K562 (cell line): ENCODE measurements around the gene SETD1B. TPM values are rescaled to one million over a fixed set of nuclear protein-coding genes. Genes with fewer than 3 reads are reported as not detected.
A peak's percentile ranks its signal among the peaks of the same experiment; 100 is the strongest.

Experiments used
- BHLHE40 ChIP-seq: IDR thresholded peaks from 2 replicates; pipeline ENCODE4 v1.6.1; 2011; ENCODE audit warnings: low read length, improper control_type of control experiment
- ERF ChIP-seq: fragments of 450-650 bp; formaldehyde crosslinking; IDR thresholded peaks from 2 replicates; pipeline ENCODE4 v1.4.0; 2020; ENCODE audit warnings: mild to moderate bottlenecking, mixed read lengths
- ESRRB ChIP-seq: fragments of 250-450 bp; sonication (Bioruptor Pico); IDR thresholded peaks from 2 replicates; pipeline ENCODE4 v1.5.0; 2020; ENCODE audit warnings: mild to moderate bottlenecking, moderate library complexity, borderline replicate concordance
- FUS ChIP-seq: fragments of 200-400 bp; formaldehyde crosslinking; optimal IDR thresholded peaks from 2 replicates; pipeline ENCODE3; 2017; ENCODE audit warnings: low read depth, low read length
- LCOR ChIP-seq: sonication (generic); formaldehyde crosslinking; IDR thresholded peaks from 2 replicates; pipeline ENCODE4 v1.8.0; 2022; ENCODE audit warnings: mild to moderate bottlenecking, missing genetic modification reagents
- MYBL2 ChIP-seq, 2 experiments: fragments of 450-650 bp in 1 of 2; sonication (generic) in 1 of 2; formaldehyde crosslinking in 1 of 2; IDR thresholded peaks; 2 replicates each; pipeline versions ENCODE4 v1.6.1 to v1.8.1; 2017 to 2022; ENCODE audit warnings: borderline replicate concordance in 1 of 2, inconsistent platforms in 1 of 2, low read depth in 1 of 2, mild to moderate bottlenecking in 1 of 2, missing genetic modification reagents in 1 of 2, moderate library complexity in 1 of 2
- PRPF4 ChIP-seq: fragments of 200-400 bp; formaldehyde crosslinking; IDR thresholded peaks from one replicate; pipeline ENCODE4 v1.6.1; 2017; ENCODE audit warnings: low read length, low read depth, mild to moderate bottlenecking; ENCODE audit not compliant: insufficient read depth, poor library complexity, severe bottlenecking
- TEAD4 ChIP-seq, 2 experiments: sonication (generic) in 1 of 2; formaldehyde crosslinking in 1 of 2; IDR thresholded peaks; 2 replicates each; pipeline versions ENCODE4 v1.6.1 to v1.8.0; 2012 to 2022; ENCODE audit warnings: borderline replicate concordance in 1 of 2, inconsistent platforms in 1 of 2, low read length in 1 of 2, mild to moderate bottlenecking in 1 of 2, missing genetic modification reagents in 1 of 2
- ZNF140 ChIP-seq: fragments of 250-450 bp; sonication (Bioruptor Pico); IDR thresholded peaks from 2 replicates; pipeline ENCODE4 v1.8.0; 2021; ENCODE audit warnings: moderate library complexity, mild to moderate bottlenecking, inconsistent platforms
- ZNF263 ChIP-seq: sonication (generic); formaldehyde crosslinking; IDR thresholded peaks from 2 replicates; pipeline ENCODE4 v1.8.0; 2022; ENCODE audit warnings: mild to moderate bottlenecking, missing genetic modification reagents, borderline replicate concordance
- ZNF282 ChIP-seq: sonication (generic); formaldehyde crosslinking; IDR thresholded peaks from 2 replicates; pipeline ENCODE4 v1.8.1; 2023; ENCODE audit warnings: missing genetic modification reagents
- ZNF586 ChIP-seq: fragments of 450-650 bp; formaldehyde crosslinking; conservative IDR thresholded peaks from 2 replicates; pipeline ENCODE4 v1.4.0; 2020; ENCODE audit warnings: mild to moderate bottlenecking, moderate library complexity
- ZNF644 ChIP-seq: fragments of 200-800 bp; sonication (Bioruptor generic); IDR thresholded peaks from 2 replicates; pipeline ENCODE4 v1.6.1; 2016; ENCODE audit warnings: low read depth, missing genetic modification characterization, missing compliant biosample characterization
- polyA plus RNA-seq, 8 experiments: library from polyadenylated mRNA; depleted of rRNA in 4 of 8; stranded (reverse) in 5 of 8; unstranded in 3 of 8; fragments of >200 nt; fragmentation: Nextera tagmentation in 2 of 8; fragmentation: Illumina TruSeq in 1 of 8; extraction: Ambion mirVana in 2 of 8; extraction: Trizol in 1 of 8; gene quantifications; 2 replicates each; pipeline versions ENCODE4 v1.2.1 to v1.2.3, GENCODE V29; 2011 to 2014; ENCODE audit warnings: inconsistent platforms in 1 of 8, missing spikeins in 1 of 8
- total RNA-seq, 7 experiments: library from RNA; depleted of rRNA in 6 of 7; stranded (reverse); fragments of >200 nt in 6 of 7; fragmentation: Illumina TruSeq in 2 of 7; extraction: Trizol in 2 of 7; gene quantifications; 2 replicates each; pipeline versions ENCODE4 v1.2.1 to v1.2.3, GENCODE V29; 2011 to 2021; ENCODE audit warnings: low replicate concordance in 1 of 7
- TF ChIP-seq, protein P1 (sequence below): sonication (generic); formaldehyde crosslinking; IDR thresholded peaks from 2 replicates; pipeline ENCODE4 v1.8.0; 2023; ENCODE audit warnings: mild to moderate bottlenecking, missing genetic modification reagents
- TF ChIP-seq, protein P2 (sequence below), 3 experiments: fragments of 200-800 bp in 1 of 3; fragments of 250-450 bp in 1 of 3; fragments of 450-650 bp in 1 of 3; sonication (Bioruptor Pico) in 1 of 3; sonication (Bioruptor generic) in 1 of 3; formaldehyde crosslinking in 1 of 3; IDR thresholded peaks; 2 replicates each; pipeline versions ENCODE4 v1.6.1 to v1.8.0; 2016 to 2022; ENCODE audit warnings: mild to moderate bottlenecking in 2 of 3, missing genetic modification characterization in 2 of 3, missing compliant biosample characterization in 1 of 3, moderate library complexity in 1 of 3
- TF ChIP-seq, protein P3 (sequence below): sonication (generic); formaldehyde crosslinking; IDR thresholded peaks from 2 replicates; pipeline ENCODE4 v1.5.0; 2020; ENCODE audit warnings: missing genetic modification reagents

Gene SETD1B
- total and polyA plus RNA-seq, 9 of the 15 experiments (the other 6 are each of a cell fraction or from before 2014, with no cell fraction given): 0.48 to 26.6 (median 2.3) TPM

DNA sequence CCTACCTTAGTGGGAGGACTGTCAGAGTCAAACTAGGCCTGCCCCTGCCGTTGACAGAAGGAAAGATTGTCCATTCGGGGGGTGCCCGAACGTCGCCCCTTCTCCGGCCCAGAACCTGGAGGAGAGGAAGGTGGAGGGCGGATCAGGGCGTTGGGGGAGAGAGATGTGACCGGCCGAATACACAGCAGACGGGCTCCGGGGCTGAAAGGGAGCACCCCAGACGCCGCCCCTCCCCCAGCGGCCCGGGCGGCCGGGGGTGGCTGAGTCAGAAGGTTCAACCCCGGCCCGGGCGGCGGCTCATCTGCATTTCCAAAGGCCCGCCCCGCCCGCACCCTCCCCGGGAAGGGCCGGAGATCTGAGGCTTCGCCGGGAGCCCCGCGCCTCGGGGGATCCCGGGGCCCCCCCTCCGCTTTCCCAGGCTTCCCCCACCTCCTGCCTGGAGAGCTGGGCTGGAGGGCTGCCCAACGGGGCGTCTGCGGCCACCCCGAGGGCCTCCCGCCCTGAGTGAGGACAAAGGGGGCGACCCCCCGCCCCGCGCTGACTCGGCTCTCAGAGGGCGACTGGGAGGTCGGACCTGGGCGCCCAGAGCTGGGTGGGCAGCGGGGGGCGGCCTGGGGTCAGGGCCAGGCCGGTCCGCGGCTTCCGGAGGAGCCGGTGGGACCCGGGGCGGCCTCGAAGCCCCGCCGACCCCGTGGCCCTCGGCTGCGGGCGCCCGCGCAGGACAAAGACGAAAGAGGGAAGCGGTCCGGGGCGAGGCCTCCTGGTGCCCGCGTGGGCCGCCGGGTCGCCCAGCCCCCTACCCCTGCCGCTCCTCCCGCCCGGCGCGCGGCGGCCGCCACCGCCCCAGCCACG lies 3.7 kb upstream of the SETD1B start (continued):
- TF ChIP-seq, protein P1, sequence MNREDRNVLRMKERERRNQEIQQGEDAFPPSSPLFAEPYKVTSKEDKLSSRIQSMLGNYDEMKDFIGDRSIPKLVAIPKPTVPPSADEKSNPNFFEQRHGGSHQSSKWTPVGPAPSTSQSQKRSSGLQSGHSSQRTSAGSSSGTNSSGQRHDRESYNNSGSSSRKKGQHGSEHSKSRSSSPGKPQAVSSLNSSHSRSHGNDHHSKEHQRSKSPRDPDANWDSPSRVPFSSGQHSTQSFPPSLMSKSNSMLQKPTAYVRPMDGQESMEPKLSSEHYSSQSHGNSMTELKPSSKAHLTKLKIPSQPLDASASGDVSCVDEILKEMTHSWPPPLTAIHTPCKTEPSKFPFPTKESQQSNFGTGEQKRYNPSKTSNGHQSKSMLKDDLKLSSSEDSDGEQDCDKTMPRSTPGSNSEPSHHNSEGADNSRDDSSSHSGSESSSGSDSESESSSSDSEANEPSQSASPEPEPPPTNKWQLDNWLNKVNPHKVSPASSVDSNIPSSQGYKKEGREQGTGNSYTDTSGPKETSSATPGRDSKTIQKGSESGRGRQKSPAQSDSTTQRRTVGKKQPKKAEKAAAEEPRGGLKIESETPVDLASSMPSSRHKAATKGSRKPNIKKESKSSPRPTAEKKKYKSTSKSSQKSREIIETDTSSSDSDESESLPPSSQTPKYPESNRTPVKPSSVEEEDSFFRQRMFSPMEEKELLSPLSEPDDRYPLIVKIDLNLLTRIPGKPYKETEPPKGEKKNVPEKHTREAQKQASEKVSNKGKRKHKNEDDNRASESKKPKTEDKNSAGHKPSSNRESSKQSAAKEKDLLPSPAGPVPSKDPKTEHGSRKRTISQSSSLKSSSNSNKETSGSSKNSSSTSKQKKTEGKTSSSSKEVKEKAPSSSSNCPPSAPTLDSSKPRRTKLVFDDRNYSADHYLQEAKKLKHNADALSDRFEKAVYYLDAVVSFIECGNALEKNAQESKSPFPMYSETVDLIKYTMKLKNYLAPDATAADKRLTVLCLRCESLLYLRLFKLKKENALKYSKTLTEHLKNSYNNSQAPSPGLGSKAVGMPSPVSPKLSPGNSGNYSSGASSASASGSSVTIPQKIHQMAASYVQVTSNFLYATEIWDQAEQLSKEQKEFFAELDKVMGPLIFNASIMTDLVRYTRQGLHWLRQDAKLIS (CRISPR knock-in tag): peak; percentile 84
- TF ChIP-seq FUS (peak; percentile 77), LCOR (CRISPR knock-in tag) (peak; percentile 5), ZNF140 (CRISPR knock-in tag) (no peak), ZNF586 (CRISPR knock-in tag) (no peak), ZNF644 (tag) (0 out of 2 replicates have a peak, but pooled peaks have one; percentile 24), ESRRB (CRISPR knock-in tag) (no peak), BHLHE40 (peak; percentile 19; the same call in 1 of the 2 replicates), ZNF263 (CRISPR knock-in tag) (peak; percentile 98), TEAD4 (IDR thresholded peaks at IDR 0.05; ENCODE audit: low read length) (peak; percentile 34; the same call in 1 of the 2 replicates), TEAD4 (CRISPR knock-in tag; IDR thresholded peaks at IDR 0.05; ENCODE audit: borderline replicate concordance) (no peak), MYBL2 (IDR thresholded peaks at IDR 0.05; ENCODE audit: low read depth) (no peak), MYBL2 (CRISPR knock-in tag; IDR thresholded peaks at IDR 0.05; ENCODE audit: borderline replicate concordance) (no peak), PRPF4 (peak; percentile 87), ERF (peak; percentile 51; the same call in 1 of the 2 replicates), ZNF282 (0 out of 2 replicates have a peak, but pooled peaks have one; percentile 73)
- TF ChIP-seq, protein P2, sequence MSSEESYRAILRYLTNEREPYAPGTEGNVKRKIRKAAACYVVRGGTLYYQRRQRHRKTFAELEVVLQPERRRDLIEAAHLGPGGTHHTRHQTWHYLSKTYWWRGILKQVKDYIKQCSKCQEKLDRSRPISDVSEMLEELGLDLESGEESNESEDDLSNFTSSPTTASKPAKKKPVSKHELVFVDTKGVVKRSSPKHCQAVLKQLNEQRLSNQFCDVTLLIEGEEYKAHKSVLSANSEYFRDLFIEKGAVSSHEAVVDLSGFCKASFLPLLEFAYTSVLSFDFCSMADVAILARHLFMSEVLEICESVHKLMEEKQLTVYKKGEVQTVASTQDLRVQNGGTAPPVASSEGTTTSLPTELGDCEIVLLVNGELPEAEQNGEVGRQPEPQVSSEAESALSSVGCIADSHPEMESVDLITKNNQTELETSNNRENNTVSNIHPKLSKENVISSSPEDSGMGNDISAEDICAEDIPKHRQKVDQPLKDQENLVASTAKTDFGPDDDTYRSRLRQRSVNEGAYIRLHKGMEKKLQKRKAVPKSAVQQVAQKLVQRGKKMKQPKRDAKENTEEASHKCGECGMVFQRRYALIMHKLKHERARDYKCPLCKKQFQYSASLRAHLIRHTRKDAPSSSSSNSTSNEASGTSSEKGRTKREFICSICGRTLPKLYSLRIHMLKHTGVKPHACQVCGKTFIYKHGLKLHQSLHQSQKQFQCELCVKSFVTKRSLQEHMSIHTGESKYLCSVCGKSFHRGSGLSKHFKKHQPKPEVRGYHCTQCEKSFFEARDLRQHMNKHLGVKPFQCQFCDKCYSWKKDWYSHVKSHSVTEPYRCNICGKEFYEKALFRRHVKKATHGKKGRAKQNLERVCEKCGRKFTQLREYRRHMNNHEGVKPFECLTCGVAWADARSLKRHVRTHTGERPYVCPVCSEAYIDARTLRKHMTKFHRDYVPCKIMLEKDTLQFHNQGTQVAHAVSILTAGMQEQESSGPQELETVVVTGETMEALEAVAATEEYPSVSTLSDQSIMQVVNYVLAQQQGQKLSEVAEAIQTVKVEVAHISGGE (CRISPR knock-in tag; IDR thresholded peaks at IDR 0.05): peak in 1 of 3 experiments; percentile 71; a peak in 1 of 6 replicates
- TF ChIP-seq, protein P3, sequence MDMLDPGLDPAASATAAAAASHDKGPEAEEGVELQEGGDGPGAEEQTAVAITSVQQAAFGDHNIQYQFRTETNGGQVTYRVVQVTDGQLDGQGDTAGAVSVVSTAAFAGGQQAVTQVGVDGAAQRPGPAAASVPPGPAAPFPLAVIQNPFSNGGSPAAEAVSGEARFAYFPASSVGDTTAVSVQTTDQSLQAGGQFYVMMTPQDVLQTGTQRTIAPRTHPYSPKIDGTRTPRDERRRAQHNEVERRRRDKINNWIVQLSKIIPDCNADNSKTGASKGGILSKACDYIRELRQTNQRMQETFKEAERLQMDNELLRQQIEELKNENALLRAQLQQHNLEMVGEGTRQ (CRISPR knock-in tag): no peak
